GM12878 (cell line): ENCODE results near the gene AGAP1. TPM values are rescaled to one million over a fixed set of nuclear protein-coding genes. Genes with fewer than 3 reads are reported as not detected.

Source experiments
- ATAC-seq: fragments of 200-7000 bp; cut with Tn5 transposase; 3 replicates; pipeline ENCODE4 v1.9.1; 2020; ENCODE audit warnings: mild to moderate bottlenecking, moderate library complexity
- BruUV-seq: library from RNA; stranded (reverse); fragments of 400-500 nt; replicated peaks from 2 replicates; lab custom pipeline; 2021; lab: Mats Ljungman, UMichigan
- CTCF ChIA-PET: fragments of 300-600 bp; sonication (Branson Sonifier 250); formaldehyde crosslinking; extraction: SDS; loops from one replicate; lab custom pipeline; 2021; ENCODE audit warnings: inconsistent platforms; lab: Yijun Ruan, JAX
- POLR2A ChIA-PET: fragments of 350-600 bp; formaldehyde crosslinking; extraction: SDS; loops from one replicate; lab custom pipeline; 2021; ENCODE audit warnings: inconsistent platforms; lab: Charles Lee
- RAD21 ChIA-PET: fragments of 300-600 bp; sonication (Branson Sonifier 250); formaldehyde crosslinking; loops from one replicate; lab custom pipeline; 2023; ENCODE audit warnings: antibody characterized with exemption; ENCODE audit not compliant: unreplicated experiment; lab: Charles Lee
- SMC1A ChIA-PET: fragments of 300-600 bp; sonication (Branson Sonifier 250); formaldehyde crosslinking; loops from one replicate; lab custom pipeline; 2023; ENCODE audit not compliant: unreplicated experiment, uncharacterized antibody; lab: Charles Lee
- DNase-seq: peaks from one replicate; pipeline ENCODE4 v3.0.0-alpha.2; 2011; ENCODE audit warnings: low read depth, low spot score
- FAIRE-seq: peaks from 3 replicates; lab custom pipeline; 2011; peaks lifted over from hg19 to GRCh38; lab: Jason Lieb, UNC
- H2AFZ ChIP-seq: 2 replicates; pipeline ENCODE4 v1.6.0; 2011; ENCODE audit warnings: low read depth, low read length, control low read depth; ENCODE audit not compliant: control insufficient read depth
- H3K27ac ChIP-seq: 2 replicates; pipeline ENCODE4 v1.5.1; 2011; ENCODE audit warnings: control low read depth; ENCODE audit not compliant: control insufficient read depth, insufficient read depth
- H3K27me3 ChIP-seq, 2 experiments: replicated peaks in 1 of 2; 2 replicates each; pipeline versions ENCODE4 v1.6.0 to v1.6.1; 2011; ENCODE audit warnings: low read length in 1 of 2; ENCODE audit not compliant: control insufficient read depth in 2 of 2, insufficient read depth in 2 of 2
- H3K36me3 ChIP-seq, 2 experiments: 2 replicates each; pipeline ENCODE4 v1.5.1; 2011; ENCODE audit warnings: low read length in 1 of 2; ENCODE audit not compliant: control insufficient read depth in 2 of 2, insufficient read depth in 2 of 2
- H3K4me1 ChIP-seq: 2 replicates; pipeline ENCODE4 v1.6.1; 2011; ENCODE audit warnings: mild to moderate bottlenecking, low read length, moderate library complexity, mixed read lengths; ENCODE audit not compliant: control insufficient read depth, insufficient read depth
- H3K4me2 ChIP-seq: 2 replicates; pipeline ENCODE4 v1.6.0; 2011; ENCODE audit warnings: control low read depth; ENCODE audit not compliant: control insufficient read depth, insufficient read depth
- H3K4me3 ChIP-seq: fragments of 200-600 bp; sonication (generic); 2 replicates; pipeline ENCODE4 v1.5.1; 2016
- H3K79me2 ChIP-seq: 2 replicates; pipeline ENCODE4 v1.6.0; 2011; ENCODE audit warnings: low read length; ENCODE audit not compliant: control insufficient read depth, insufficient read depth
- H3K9ac ChIP-seq: 2 replicates; pipeline ENCODE4 v1.8.0; 2011; ENCODE audit warnings: low read length, control low read depth, mixed read lengths; ENCODE audit not compliant: control insufficient read depth, insufficient read depth
- H3K9me3 ChIP-seq: replicated peaks from 3 replicates; pipeline ENCODE4 v1.5.1; 2011; ENCODE audit warnings: mild to moderate bottlenecking, low read length; ENCODE audit not compliant: control insufficient read depth, insufficient read depth
- H4K20me1 ChIP-seq: 2 replicates; pipeline ENCODE4 v1.6.0; 2011; ENCODE audit not compliant: control insufficient read depth, insufficient read depth
- CBX3 ChIP-seq: fragments of 200-600 bp; sonication (generic); IDR thresholded peaks from 2 replicates; pipeline ENCODE4 v1.6.1; 2016; ENCODE audit warnings: low read depth, borderline replicate concordance
- CBX5 ChIP-seq: sonication (generic); IDR thresholded peaks from 2 replicates; pipeline ENCODE4 v1.6.1; 2016; ENCODE audit warnings: low read depth, moderate library complexity, mild to moderate bottlenecking, inconsistent platforms
- CTCF ChIP-seq, 3 experiments: IDR thresholded peaks in 2 of 3; conservative IDR thresholded peaks in 1 of 3; 2 replicates each; pipeline ENCODE4 v1.5.1; 2011; ENCODE audit warnings: low read depth in 3 of 3, low read length in 3 of 3, mild to moderate bottlenecking in 3 of 3, control low read depth in 2 of 3, moderate library complexity in 2 of 3, inconsistent platforms in 1 of 3, mixed read lengths in 1 of 3; ENCODE audit not compliant: control insufficient read depth in 2 of 3, insufficient read depth in 1 of 3; ENCODE audit errors: extremely low read depth in 1 of 3
- DPF2 ChIP-seq: fragments of 450-650 bp; IDR thresholded peaks from 2 replicates; pipeline ENCODE4 v1.6.1; 2017; ENCODE audit warnings: mild to moderate bottlenecking
- NFXL1 ChIP-seq: fragments of 450-650 bp; IDR thresholded peaks from 2 replicates; pipeline ENCODE4 v1.6.1; 2017; ENCODE audit warnings: antibody characterized with exemption, mild to moderate bottlenecking, borderline replicate concordance
- PKNOX1 ChIP-seq: fragments of 450-650 bp; IDR thresholded peaks from 2 replicates; pipeline ENCODE4 v1.6.1; 2016; ENCODE audit warnings: mild to moderate bottlenecking
- POLR2A ChIP-seq: IDR thresholded peaks from 2 replicates; pipeline ENCODE4 v1.6.1; 2011; ENCODE audit warnings: low read depth, mild to moderate bottlenecking, low read length
- POLR2AphosphoS5 ChIP-seq: IDR thresholded peaks from 2 replicates; pipeline ENCODE4 v1.6.1; 2011; ENCODE audit warnings: mild to moderate bottlenecking, low read length, inconsistent platforms
- RBBP5 ChIP-seq: fragments of 200-600 bp; sonication (generic); conservative IDR thresholded peaks from 2 replicates; pipeline ENCODE4 v1.6.1; 2016
- STAT3 ChIP-seq: IDR thresholded peaks from 2 replicates; pipeline ENCODE4 v1.6.1; 2011; ENCODE audit warnings: low read depth, low read length, improper control_type of control experiment
- SUZ12 ChIP-seq: fragments of 200-600 bp; sonication (generic); IDR thresholded peaks from one replicate; pipeline ENCODE4 v1.6.1; 2018; ENCODE audit warnings: antibody characterized with exemption, mild to moderate bottlenecking; ENCODE audit not compliant: unreplicated experiment
- TARDBP ChIP-seq: IDR thresholded peaks from 2 replicates; pipeline ENCODE4 v1.6.1; 2016; ENCODE audit warnings: borderline replicate concordance
- WGBS: methylation state at CpG from one replicate; pipeline ENCODE4 v1.1.6; 2016; ENCODE audit warnings: low lambda C conversion rate; ENCODE audit not compliant: insufficient replicate concordance, insufficient coverage; ENCODE audit errors: missing lambda C conversion rate; 5-methylcytosine and 5-hydroxymethylcytosine counted together
- in situ Hi-C: fragments of 300-500 bp; cut with MboI; formaldehyde crosslinking; loops from 9 replicates; pipeline ENCODE4 v1.14.3; 2018; ENCODE audit warnings: mixed read lengths
- intact Hi-C: fragments of 100-400 bp; cut with micrococcal nuclease; formaldehyde crosslinking; loops from one replicate; pipeline ENCODE4 v1.14.2; 2022; ENCODE audit not compliant: unreplicated experiment
- polyA plus RNA-seq, 11 experiments: library from polyadenylated mRNA; depleted of rRNA in 4 of 11; unstranded in 6 of 11; stranded (reverse) in 5 of 11; fragments of >200 nt; fragmentation: Nextera tagmentation in 4 of 11; fragmentation: Illumina TruSeq in 1 of 11; extraction: Ambion mirVana in 4 of 11; extraction: Trizol in 1 of 11; gene quantifications; 1 replicate in 1 of 11; 2 replicates in 10 of 11; pipeline versions ENCODE4 v1.2.1 to v1.2.3, GENCODE V29; 2011 to 2016; ENCODE audit warnings: inconsistent platforms in 2 of 11, missing spikeins in 2 of 11, low read depth in 1 of 11
- total RNA-seq, 4 experiments: library from RNA; depleted of rRNA in 3 of 4; stranded (reverse); fragments of >200 nt in 3 of 4; fragmentation: Illumina TruSeq in 1 of 4; extraction: Trizol in 1 of 4; gene quantifications; 2 replicates each; pipeline versions ENCODE4 v1.2.1 to v1.2.3, GENCODE V29; 2013 to 2021
- TF ChIP-seq, protein P1 (sequence below): IDR thresholded peaks from 2 replicates; pipeline ENCODE4 v1.6.1; 2012; ENCODE audit warnings: low read depth, low read length, improper control_type of control experiment

AGAP1 gene
- total and polyA plus RNA-seq, 10 of the 15 experiments (the other 5 are each of a cell fraction or from before 2014, with no cell fraction given): 0.05 to 0.15 (median 0.06) TPM; not detected in 7

- TF ChIP-seq, protein P1, sequence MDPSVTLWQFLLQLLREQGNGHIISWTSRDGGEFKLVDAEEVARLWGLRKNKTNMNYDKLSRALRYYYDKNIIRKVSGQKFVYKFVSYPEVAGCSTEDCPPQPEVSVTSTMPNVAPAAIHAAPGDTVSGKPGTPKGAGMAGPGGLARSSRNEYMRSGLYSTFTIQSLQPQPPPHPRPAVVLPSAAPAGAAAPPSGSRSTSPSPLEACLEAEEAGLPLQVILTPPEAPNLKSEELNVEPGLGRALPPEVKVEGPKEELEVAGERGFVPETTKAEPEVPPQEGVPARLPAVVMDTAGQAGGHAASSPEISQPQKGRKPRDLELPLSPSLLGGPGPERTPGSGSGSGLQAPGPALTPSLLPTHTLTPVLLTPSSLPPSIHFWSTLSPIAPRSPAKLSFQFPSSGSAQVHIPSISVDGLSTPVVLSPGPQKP: no peak
- TF ChIP-seq SUZ12: no peak
Measured at GRCh38 chr2:235572592-235572991, 78.7 kb downstream of the AGAP1 start (continued).

DNA sequence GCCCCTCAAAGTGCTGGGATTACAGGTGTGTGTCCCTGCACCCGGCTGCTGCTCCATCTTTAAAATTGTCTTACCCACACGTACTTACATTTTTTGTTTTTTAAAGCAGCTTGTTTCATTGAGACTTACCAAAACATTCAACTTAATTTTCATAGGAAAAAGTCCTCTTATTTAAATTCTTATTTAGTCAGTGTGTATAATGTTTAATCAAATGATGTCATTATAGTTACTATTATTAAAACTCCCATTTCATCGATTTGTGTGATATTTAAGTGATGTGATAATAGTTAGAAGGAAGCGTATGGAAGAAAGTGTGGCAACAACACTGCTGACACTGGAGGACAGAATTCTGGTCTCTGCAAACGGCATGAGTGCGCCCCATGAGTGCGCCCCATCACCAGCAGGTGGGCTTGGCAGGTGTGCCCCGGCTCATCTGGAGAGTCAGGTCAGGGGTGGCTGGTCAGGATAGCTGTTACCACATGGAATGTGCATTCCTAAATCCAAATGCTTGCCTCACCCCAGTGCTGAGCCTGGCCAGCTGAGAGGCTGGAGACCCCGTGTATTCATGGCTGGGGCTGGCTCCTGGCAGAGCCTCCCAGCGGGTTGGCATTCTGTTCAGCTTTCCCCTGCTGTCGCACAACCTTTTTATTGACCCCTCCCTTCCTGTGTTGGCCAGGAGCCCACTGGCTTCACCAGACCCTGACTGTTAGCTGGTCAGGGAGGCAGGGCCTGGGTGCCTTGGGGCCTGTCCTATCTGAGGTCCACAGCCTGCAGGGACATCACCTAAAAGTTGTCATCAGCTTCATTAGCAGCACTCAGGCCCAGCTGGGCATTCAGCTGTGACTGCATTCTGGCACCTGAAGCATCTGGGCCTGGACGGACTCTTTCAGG lies 79.7 kb downstream of the AGAP1 start:
- H3K9ac ChIP-seq: no peak overlapping the region
- H4K20me1 ChIP-seq: no peaks in the 10 kb centered on the region
- POLR2A ChIA-PET: no interaction called here
- peaks cover 15% of the 10 kb centered on the region for H3K4me1 ChIP-seq
- no peak overlapping the region for H3K27ac ChIP-seq
- H3K9me3 ChIP-seq: no peaks in the 10 kb centered on the region; the same call in 1 of the 3 replicates
- no peaks in the 10 kb centered on the region for H3K36me3 ChIP-seq
- CTCF ChIA-PET: interaction anchor here (1.6 kb wide), 1 partner anchor 22 kb away, joined by 4 read pairs; no protein-coding TSS in a partner anchor
- SMC1A ChIA-PET: no interaction called here
- DNase-seq (no peak), ATAC-seq (no peak), FAIRE-seq (no peak)
- H3K27me3 ChIP-seq: no peaks in the 10 kb centered on the region
- no peak overlapping the region for H3K4me2 ChIP-seq
- no TSS peak for BruUV-seq
- in situ Hi-C loops: no loop called here
- RAD21 ChIA-PET: no interaction called here
- no peak for TF ChIP-seq NFXL1
- TF ChIP-seq DPF2: no peak
- TF ChIP-seq POLR2AphosphoS5: no peak
- TF ChIP-seq CBX3: no peak
- no peak for TF ChIP-seq TARDBP
- TF ChIP-seq CTCF (IDR thresholded peaks at IDR 0.05 in 2 of 3, conservative IDR thresholded peaks at IDR 0.05 in 1 of 3; ENCODE audit: control insufficient read depth in 2 of 3, extremely low read depth in 1 of 3, insufficient read depth in 1 of 3, low read depth in 3 of 3, low read length in 3 of 3): no peak
- TF ChIP-seq POLR2A: no peak
- TF ChIP-seq CBX5: no peak
- no peak for TF ChIP-seq STAT3
- no peak for TF ChIP-seq PKNOX1
- no peak for TF ChIP-seq RBBP5
- TF ChIP-seq, all 136 proteins: peak for 0
- no peaks in the 10 kb centered on the region for H3K79me2 ChIP-seq
- no peak overlapping the region for H3K4me3 ChIP-seq
- intact Hi-C loops: no loop called here
- 30% methylated on average over 12 of the region's 12 CpGs for WGBS
- H2AFZ ChIP-seq: no peak overlapping the region
